ENCODE data around the gene LNX1.
"Not testable (repeated sequence)": the region's sequence is repeated elsewhere in the genome, so short reads cannot be mapped to it uniquely, and the experiment has no call there.

The LNX1 gene

DNA sequence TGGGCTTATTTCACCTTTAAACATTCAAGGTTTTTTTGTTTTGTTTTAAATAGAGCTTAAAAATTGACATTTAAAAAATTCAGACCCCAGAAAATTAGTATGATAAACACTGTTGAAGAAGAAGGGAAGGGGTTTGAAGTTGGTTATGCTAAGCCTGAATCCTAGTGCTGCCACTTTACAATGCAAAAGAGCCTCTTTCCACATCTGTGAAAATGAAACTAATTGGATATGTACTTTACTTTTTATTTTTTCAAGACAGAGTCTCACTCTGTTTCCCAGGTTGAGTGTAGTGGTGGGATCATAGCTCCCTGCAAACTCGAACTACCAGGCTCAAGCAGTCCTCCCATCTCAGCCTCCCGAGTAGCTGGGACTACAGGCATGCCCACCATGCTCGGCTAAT lies 172.1 kb downstream of the LNX1 start:
- DNase-seq (ENCODE audit: low spot score) (no peak), ATAC-seq (ENCODE audit: low read depth) (no peak)
- H3K4me1 ChIP-seq (ENCODE audit: insufficient read depth, poor library complexity, severe bottlenecking): peaks cover 3% of the 10 kb centered on the region
- H3K9me3 ChIP-seq (ENCODE audit: severe bottlenecking): no peaks in the 10 kb centered on the region
- no peak overlapping the region for H3K4me3 ChIP-seq (ENCODE audit: severe bottlenecking)
- TF ChIP-seq, protein P1, sequence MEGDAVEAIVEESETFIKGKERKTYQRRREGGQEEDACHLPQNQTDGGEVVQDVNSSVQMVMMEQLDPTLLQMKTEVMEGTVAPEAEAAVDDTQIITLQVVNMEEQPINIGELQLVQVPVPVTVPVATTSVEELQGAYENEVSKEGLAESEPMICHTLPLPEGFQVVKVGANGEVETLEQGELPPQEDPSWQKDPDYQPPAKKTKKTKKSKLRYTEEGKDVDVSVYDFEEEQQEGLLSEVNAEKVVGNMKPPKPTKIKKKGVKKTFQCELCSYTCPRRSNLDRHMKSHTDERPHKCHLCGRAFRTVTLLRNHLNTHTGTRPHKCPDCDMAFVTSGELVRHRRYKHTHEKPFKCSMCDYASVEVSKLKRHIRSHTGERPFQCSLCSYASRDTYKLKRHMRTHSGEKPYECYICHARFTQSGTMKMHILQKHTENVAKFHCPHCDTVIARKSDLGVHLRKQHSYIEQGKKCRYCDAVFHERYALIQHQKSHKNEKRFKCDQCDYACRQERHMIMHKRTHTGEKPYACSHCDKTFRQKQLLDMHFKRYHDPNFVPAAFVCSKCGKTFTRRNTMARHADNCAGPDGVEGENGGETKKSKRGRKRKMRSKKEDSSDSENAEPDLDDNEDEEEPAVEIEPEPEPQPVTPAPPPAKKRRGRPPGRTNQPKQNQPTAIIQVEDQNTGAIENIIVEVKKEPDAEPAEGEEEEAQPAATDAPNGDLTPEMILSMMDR (IDR thresholded peaks at IDR 0.05; ENCODE audit: poor library complexity, severe bottlenecking): no peak
- H3K27me3 ChIP-seq (ENCODE audit: insufficient read depth, poor library complexity, severe bottlenecking): no peaks in the 10 kb centered on the region
- no peak overlapping the region for H3K27ac ChIP-seq (ENCODE audit: poor library complexity, severe bottlenecking)
- peaks cover 31% of the 10 kb centered on the region for H3K36me3 ChIP-seq (ENCODE audit: low read depth)

DNA sequence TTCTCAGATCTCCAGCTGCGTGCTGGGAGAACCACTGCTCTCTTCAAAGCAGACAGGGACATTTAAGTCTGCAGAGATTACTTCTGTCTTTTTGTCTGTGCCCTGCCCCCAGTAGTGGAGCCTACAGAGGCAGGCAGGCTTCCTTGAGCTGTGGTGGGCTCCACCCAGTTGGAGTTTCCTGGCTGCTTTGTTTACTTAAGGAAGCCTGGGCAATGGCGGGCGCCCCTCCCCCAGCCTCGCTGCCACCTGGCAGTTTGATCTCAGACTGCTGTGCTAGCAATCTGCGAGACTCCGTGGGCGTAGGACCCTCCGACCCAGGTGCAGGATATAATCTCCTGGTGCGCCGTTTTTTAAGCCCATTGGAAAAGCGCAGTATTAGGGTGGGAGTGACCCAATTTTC lies 181.8 kb downstream of the LNX1 start:
- not testable (repeated sequence) for ATAC-seq (ENCODE audit: low read depth); DNase-seq (ENCODE audit: low spot score); H3K27me3 ChIP-seq (ENCODE audit: insufficient read depth, poor library complexity, severe bottlenecking); H3K4me1 ChIP-seq (ENCODE audit: insufficient read depth, poor library complexity, severe bottlenecking); H3K4me3 ChIP-seq (ENCODE audit: severe bottlenecking); H3K9me3 ChIP-seq (ENCODE audit: severe bottlenecking); H3K27ac ChIP-seq (ENCODE audit: poor library complexity, severe bottlenecking)
- H3K36me3 ChIP-seq (ENCODE audit: low read depth): peaks cover 17% of the 10 kb centered on the region
